Measurements from ENCODE around the gene RAB31. TPM values are rescaled to one million over a fixed set of nuclear protein-coding genes. Genes with fewer than 3 reads are reported as not detected.
A peak's percentile ranks its signal among the peaks of the same experiment; 100 is the strongest.

Gene RAB31
- total and polyA plus RNA-seq, 8 donors, result 1.4 to 28.2 (median 4.5) TPM

GRCh38 chr18:9707381-9708056 is 582 bp upstream of the RAB31 start:
- H3K27me3 ChIP-seq, result no peaks in the 10 kb centered on the region
- no peaks in the 10 kb centered on the region for H3K36me3 ChIP-seq
- H3K9me3 ChIP-seq, result no peaks in the 10 kb centered on the region
- no peak for TF ChIP-seq CTCF (IDR thresholded peaks at IDR 0.05)
- peak overlapping the region in 2 of 4 donors; percentile 69 to 78 for H3K27ac ChIP-seq
- no peak for FAIRE-seq
- peak in 2 of 4 donors; percentile 9 to 11 for ATAC-seq
- no peaks in the 10 kb centered on the region for H3K4me1 ChIP-seq
- 40 to 43% methylated on average over 31 of the region's 31 CpGs for WGBS, 2 donors
- peak overlapping the region; percentile 28 to 59 (median 54) for H3K4me3 ChIP-seq
- intact Hi-C loops (cut with DNase I), result loop anchor here in 1 of 3 donors (10.0 kb wide), 1 partner anchor 57 kb away; no protein-coding TSS in a partner anchor
- DNase-seq, result no peak

GRCh38 chr18:9708434-9709303 is 568 bp downstream of the RAB31 start:
- Histone ChIP-seq H3K27me3 (no peaks in the 10 kb centered on the region), H3K4me1 (no peaks in the 10 kb centered on the region), H3K4me3 (peak overlapping the region; percentile 28 to 59 (median 54)), H3K9me3 (no peaks in the 10 kb centered on the region), H3K36me3 (no peaks in the 10 kb centered on the region), H3K27ac (peak overlapping the region in 2 of 4 donors; percentile 63 to 69)
- TF ChIP-seq CTCF (IDR thresholded peaks at IDR 0.05), result no peak
- WGBS, 2 donors, result 3 to 4% methylated on average over 65 to 84 of the region's 84 CpGs
- intact Hi-C loops (cut with DNase I), result loop anchor here in 1 of 3 donors (10.0 kb wide), 1 partner anchor 56 kb away; no protein-coding TSS in a partner anchor
- FAIRE-seq (no peak), DNase-seq (peak in 2 of 6 donors; percentile 54 to 70), ATAC-seq (peak; percentile 10 to 24 (median 22))

DNA sequence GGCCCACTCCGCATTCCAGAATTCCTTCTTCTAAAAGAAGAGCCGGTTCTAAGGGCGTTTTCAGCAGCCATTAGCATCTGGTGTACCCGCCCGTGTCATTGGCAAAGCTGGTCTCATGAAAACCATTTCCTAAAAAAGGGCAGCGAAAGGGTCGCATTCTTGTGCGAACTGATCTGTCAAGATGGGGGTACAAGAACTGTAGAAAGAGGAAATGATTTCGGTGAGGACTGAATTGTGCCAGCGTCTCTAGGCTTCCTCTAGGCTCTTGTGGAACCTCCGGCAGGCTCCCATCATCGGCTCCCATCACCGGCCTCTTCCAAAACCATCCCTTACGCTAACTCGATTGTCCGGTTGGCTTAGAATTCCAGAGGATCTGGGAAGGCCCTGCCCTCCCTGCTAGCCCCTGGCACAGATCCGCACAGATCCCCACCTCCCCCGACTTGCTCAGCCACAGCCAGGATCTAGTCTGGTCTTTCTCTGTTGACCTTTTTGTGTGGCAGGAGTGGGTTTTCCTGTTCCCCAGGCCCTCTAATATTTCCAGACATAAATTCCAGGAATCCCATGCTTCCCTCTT is 1.3 kb downstream of the RAB31 start:
- H3K9me3 ChIP-seq, result no peaks in the 10 kb centered on the region
- no peaks in the 10 kb centered on the region for H3K36me3 ChIP-seq
- TF ChIP-seq CTCF (IDR thresholded peaks at IDR 0.05), result no peak
- no peaks in the 10 kb centered on the region for H3K4me1 ChIP-seq
- ATAC-seq (peak in 1 of 4 donors; percentile 6), FAIRE-seq (no peak), DNase-seq (no peak)
- peak overlapping the region in 1 of 4 donors; percentile 69 for H3K27ac ChIP-seq
- H3K4me3 ChIP-seq, result peak overlapping the region; percentile 28 to 59 (median 54)
- H3K27me3 ChIP-seq, result no peaks in the 10 kb centered on the region
- intact Hi-C loops (cut with DNase I), result loop anchor here in 1 of 3 donors (10.0 kb wide), 1 partner anchor 55 kb away; no protein-coding TSS in a partner anchor
- 37 to 51% methylated on average over 18 of the region's 18 CpGs for WGBS, 2 donors

DNA sequence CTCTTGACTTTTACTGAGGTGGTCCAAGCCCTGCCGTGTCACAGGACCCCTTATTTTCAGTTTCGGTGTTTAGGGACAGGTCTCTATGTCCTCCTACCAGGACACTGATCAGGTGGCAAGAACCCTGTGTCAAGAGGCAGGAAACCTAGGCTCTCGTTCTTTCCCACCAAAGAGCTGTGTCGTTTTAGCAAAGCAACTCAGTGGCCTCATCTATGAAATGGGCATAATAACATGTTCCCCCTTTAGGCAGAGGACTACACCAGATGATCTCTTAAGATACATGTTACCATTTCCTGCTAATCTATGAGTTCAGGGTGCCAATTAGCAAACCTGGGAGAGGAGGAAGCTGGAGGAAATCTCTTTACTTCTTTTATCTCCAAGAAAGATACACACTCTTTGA is 1.9 kb downstream of the RAB31 start:
- no peak for FAIRE-seq
- no peak overlapping the region for H3K4me3 ChIP-seq
- 85 to 86% methylated on average over 4 of the region's 4 CpGs for WGBS, 2 donors

More for the DNA sequence above, 1.9 kb downstream of the RAB31 start:
- H3K9me3 ChIP-seq, result no peaks in the 10 kb centered on the region
- H3K36me3 ChIP-seq, result no peaks in the 10 kb centered on the region
- no peaks in the 10 kb centered on the region for H3K4me1 ChIP-seq
- intact Hi-C loops (cut with DNase I), result loop anchor here in 1 of 3 donors (10.0 kb wide), 1 partner anchor 125 kb away; no protein-coding TSS in a partner anchor
- TF ChIP-seq CTCF (IDR thresholded peaks at IDR 0.05), result no peak
- H3K27me3 ChIP-seq, result no peaks in the 10 kb centered on the region
- H3K27ac ChIP-seq, result no peak overlapping the region
- DNase-seq, result no peak
- ATAC-seq, result no peak

Measured in pancreas (tissue), 10 donors.